Measurements from ENCODE around the gene CEP112. TPM values are rescaled to one million over a fixed set of nuclear protein-coding genes. Genes with fewer than 3 reads are reported as not detected.
"Not testable (repeated sequence)": the region's sequence is repeated elsewhere in the genome, so short reads cannot be mapped to it uniquely, and the experiment has no call there.

The CEP112 gene
- total RNA-seq, 1 donor from 2014 or later: 20.1 TPM

- no peaks in the 10 kb centered on the region for H3K9me3 ChIP-seq
- H3K4me3 ChIP-seq: no peak overlapping the region
- H3K36me3 ChIP-seq: no peaks in the 10 kb centered on the region
- no peak overlapping the region for H3K27ac ChIP-seq
- intact Hi-C loops (cut with DNase I): no loop called here
- peaks cover 21% of the 10 kb centered on the region for H3K4me1 ChIP-seq
- DNase-seq (ENCODE audit: extremely low spot score in 2 of 2): no peak
- TF ChIP-seq POLR2AphosphoS5 (IDR thresholded peaks at IDR 0.05; ENCODE audit: insufficient read depth in 1 of 2, low read depth in 1 of 2): no peak
- no peak for TF ChIP-seq POLR2A (IDR thresholded peaks at IDR 0.05)
- TF ChIP-seq CTCF (IDR thresholded peaks at IDR 0.05): no peak
- no peaks in the 10 kb centered on the region for H3K27me3 ChIP-seq
Measured at GRCh38 chr17:65787503-65787902, 404.4 kb downstream of the CEP112 start.

- H3K4me3 ChIP-seq: no peak overlapping the region
- no peak for TF ChIP-seq POLR2AphosphoS5 (IDR thresholded peaks at IDR 0.05; ENCODE audit: insufficient read depth in 1 of 2, low read depth in 1 of 2)
- H3K36me3 ChIP-seq: no peaks in the 10 kb centered on the region
- no peak for DNase-seq (ENCODE audit: extremely low spot score in 2 of 2)
- peaks cover 21% of the 10 kb centered on the region for H3K4me1 ChIP-seq
- intact Hi-C loops (cut with DNase I): no loop called here
- no peaks in the 10 kb centered on the region for H3K9me3 ChIP-seq
- H3K27me3 ChIP-seq: no peaks in the 10 kb centered on the region
- no peak overlapping the region for H3K27ac ChIP-seq
Measured at GRCh38 chr17:65786479-65786878, 405.5 kb downstream of the CEP112 start.

GRCh38 chr17:65785109-65785508 is 406.8 kb downstream of the CEP112 start:
- Histone ChIP-seq H3K36me3 (no peaks in the 10 kb centered on the region), H3K4me1 (peaks cover 21% of the 10 kb centered on the region), H3K27me3 (no peaks in the 10 kb centered on the region), H3K9me3 (no peaks in the 10 kb centered on the region), H3K4me3 (no peak overlapping the region), H3K27ac (peak overlapping the region; percentile 69)
- intact Hi-C loops (cut with DNase I): no loop called here
- TF ChIP-seq POLR2A (IDR thresholded peaks at IDR 0.05) (no peak), POLR2AphosphoS5 (IDR thresholded peaks at IDR 0.05; ENCODE audit: insufficient read depth in 1 of 2, low read depth in 1 of 2) (peak in 1 of 2 donors; percentile 94), CTCF (IDR thresholded peaks at IDR 0.05) (no peak)
- no peak for DNase-seq (ENCODE audit: extremely low spot score in 2 of 2)

- Histone ChIP-seq H3K27me3 (no peaks in the 10 kb centered on the region), H3K36me3 (no peaks in the 10 kb centered on the region), H3K4me1 (peaks cover 21% of the 10 kb centered on the region), H3K9me3 (no peaks in the 10 kb centered on the region), H3K4me3 (no peak overlapping the region), H3K27ac (peak overlapping the region; percentile 69)
- TF ChIP-seq CTCF (IDR thresholded peaks at IDR 0.05): no peak
- peak in 1 of 2 donors; percentile 65 for TF ChIP-seq POLR2AphosphoS5 (IDR thresholded peaks at IDR 0.05; ENCODE audit: insufficient read depth in 1 of 2, low read depth in 1 of 2)
- TF ChIP-seq POLR2A (IDR thresholded peaks at IDR 0.05): no peak
- no peak for DNase-seq (ENCODE audit: extremely low spot score in 2 of 2)
- intact Hi-C loops (cut with DNase I): no loop called here
Measured at GRCh38 chr17:65783845-65784334, 408.0 kb downstream of the CEP112 start.

- H3K27me3 ChIP-seq; H3K27ac ChIP-seq; DNase-seq (ENCODE audit: extremely low spot score in 2 of 2); intact Hi-C loops (cut with DNase I); H3K36me3 ChIP-seq; H3K9me3 ChIP-seq; H3K4me3 ChIP-seq: not testable (repeated sequence)
- peaks cover 21% of the 10 kb centered on the region for H3K4me1 ChIP-seq
Measured at GRCh38 chr17:65782104-65782706, 409.7 kb downstream of the CEP112 start.

GRCh38 chr17:65780111-65780510 is 411.8 kb downstream of the CEP112 start:
- no peak for DNase-seq (ENCODE audit: extremely low spot score in 2 of 2)
- Histone ChIP-seq H3K36me3 (no peaks in the 10 kb centered on the region), H3K27me3 (no peaks in the 10 kb centered on the region), H3K9me3 (no peaks in the 10 kb centered on the region), H3K27ac (no peak overlapping the region), H3K4me3 (no peak overlapping the region), H3K4me1 (peaks cover 15% of the 10 kb centered on the region)
- intact Hi-C loops (cut with DNase I): no loop called here
- TF ChIP-seq CTCF (IDR thresholded peaks at IDR 0.05): no peak
- no peak for TF ChIP-seq POLR2A (IDR thresholded peaks at IDR 0.05)
- TF ChIP-seq POLR2AphosphoS5 (IDR thresholded peaks at IDR 0.05; ENCODE audit: insufficient read depth in 1 of 2, low read depth in 1 of 2): no peak

Data from vagina (tissue), 2 donors.